GM12878 (cell line): Measurements from ENCODE around the gene PIEZO2. TPM values are rescaled to one million over a fixed set of nuclear protein-coding genes. Genes with fewer than 3 reads are reported as not detected.
A peak's percentile ranks its signal among the peaks of the same experiment; 100 is the strongest.

Experiments used
- BACH1 ChIP-seq: fragments of 450-650 bp; IDR thresholded peaks from 2 replicates; pipeline ENCODE4 v1.6.1; 2017; ENCODE audit warnings: mild to moderate bottlenecking, borderline replicate concordance
- CBX3 ChIP-seq: fragments of 200-600 bp; sonication (generic); IDR thresholded peaks from 2 replicates; pipeline ENCODE4 v1.6.1; 2016; ENCODE audit warnings: low read depth, borderline replicate concordance
- CREM ChIP-seq: IDR thresholded peaks from 2 replicates; pipeline ENCODE4 v1.6.1; 2014; ENCODE audit warnings: antibody characterized with exemption, low read depth
- CUX1 ChIP-seq: IDR thresholded peaks from 2 replicates; pipeline ENCODE4 v1.6.1; 2012; ENCODE audit warnings: improper control_type of control experiment, low read depth, low read length; ENCODE audit not compliant: insufficient replicate concordance
- EED ChIP-seq: sonication (generic); IDR thresholded peaks from 2 replicates; pipeline ENCODE4 v1.6.1; 2016; ENCODE audit warnings: antibody characterized with exemption, low read depth
- ESRRA ChIP-seq: IDR thresholded peaks from 2 replicates; pipeline ENCODE4 v1.6.1; 2012; ENCODE audit warnings: mild to moderate bottlenecking, low read length, improper control_type of control experiment
- FOS ChIP-seq: IDR thresholded peaks from 3 replicates; pipeline ENCODE4 v1.6.1; 2011; ENCODE audit warnings: borderline replicate concordance; ENCODE audit not compliant: insufficient read length; ENCODE audit errors: extremely low read depth
- IKZF2 ChIP-seq, 2 experiments: fragments of 450-650 bp; IDR thresholded peaks; 2 replicates each; pipeline ENCODE4 v1.6.1; 2017; ENCODE audit warnings: mild to moderate bottlenecking in 2 of 2, moderate library complexity in 2 of 2
- NR2C1 ChIP-seq: fragments of 450-650 bp; IDR thresholded peaks from 2 replicates; pipeline ENCODE4 v1.6.1; 2017; ENCODE audit warnings: antibody characterized with exemption, mild to moderate bottlenecking, moderate library complexity
- NR2C2 ChIP-seq: IDR thresholded peaks from 2 replicates; pipeline ENCODE4 v1.6.1; 2011; ENCODE audit warnings: borderline replicate concordance, low read depth; ENCODE audit not compliant: control insufficient read depth, insufficient read length
- NR2F1 ChIP-seq: fragments of 450-650 bp; conservative IDR thresholded peaks from 2 replicates; pipeline ENCODE4 v1.6.1; 2017; ENCODE audit warnings: mild to moderate bottlenecking
- PAX8 ChIP-seq: fragments of 450-650 bp; IDR thresholded peaks from 2 replicates; pipeline ENCODE4 v1.6.1; 2017; ENCODE audit warnings: mild to moderate bottlenecking, moderate library complexity
- POLR2AphosphoS2 ChIP-seq: IDR thresholded peaks from 2 replicates; pipeline ENCODE4 v1.6.1; 2011; ENCODE audit warnings: low read depth, mild to moderate bottlenecking, low read length, improper control_type of control experiment, moderate library complexity
- RAD21 ChIP-seq: IDR thresholded peaks from 2 replicates; pipeline ENCODE4 v1.6.1; 2011; ENCODE audit warnings: mild to moderate bottlenecking, low read depth, low read length, moderate library complexity; ENCODE audit not compliant: insufficient read depth
- SIN3A ChIP-seq: IDR thresholded peaks from 2 replicates; pipeline ENCODE4 v1.6.1; 2012; ENCODE audit warnings: low read depth, low read length, improper control_type of control experiment
- SMAD1 ChIP-seq: fragments of 450-650 bp; IDR thresholded peaks from 2 replicates; pipeline ENCODE4 v1.6.1; 2018; ENCODE audit warnings: mild to moderate bottlenecking, low read depth; ENCODE audit not compliant: partially characterized antibody
- SREBF1 ChIP-seq: IDR thresholded peaks from 2 replicates; pipeline ENCODE4 v1.6.1; 2012; ENCODE audit warnings: mild to moderate bottlenecking, low read length
- TARDBP ChIP-seq: IDR thresholded peaks from 2 replicates; pipeline ENCODE4 v1.6.1; 2016; ENCODE audit warnings: borderline replicate concordance
- ZBTB40 ChIP-seq: fragments of 450-650 bp; IDR thresholded peaks from 2 replicates; pipeline ENCODE4 v1.6.1; 2016; ENCODE audit warnings: mild to moderate bottlenecking, moderate library complexity, borderline replicate concordance
- ZNF207 ChIP-seq: fragments of 450-650 bp; IDR thresholded peaks from 2 replicates; pipeline ENCODE4 v1.6.1; 2014; ENCODE audit warnings: antibody characterized with exemption, mild to moderate bottlenecking, borderline replicate concordance
- ZNF384 ChIP-seq: IDR thresholded peaks from 2 replicates; pipeline ENCODE4 v1.6.1; 2012; ENCODE audit warnings: low read depth, mild to moderate bottlenecking, low read length, improper control_type of control experiment, borderline replicate concordance
- polyA plus RNA-seq, 11 experiments: library from polyadenylated mRNA; depleted of rRNA in 4 of 11; unstranded in 6 of 11; stranded (reverse) in 5 of 11; fragments of >200 nt; fragmentation: Nextera tagmentation in 4 of 11; fragmentation: Illumina TruSeq in 1 of 11; extraction: Ambion mirVana in 4 of 11; extraction: Trizol in 1 of 11; gene quantifications; 1 replicate in 1 of 11; 2 replicates in 10 of 11; pipeline versions ENCODE4 v1.2.1 to v1.2.3, GENCODE V29; 2011 to 2016; ENCODE audit warnings: inconsistent platforms in 2 of 11, missing spikeins in 2 of 11, low read depth in 1 of 11
- total RNA-seq, 4 experiments: library from RNA; depleted of rRNA in 3 of 4; stranded (reverse); fragments of >200 nt in 3 of 4; fragmentation: Illumina TruSeq in 1 of 4; extraction: Trizol in 1 of 4; gene quantifications; 2 replicates each; pipeline versions ENCODE4 v1.2.1 to v1.2.3, GENCODE V29; 2013 to 2021
- TF ChIP-seq, protein P1 (sequence below): fragments of 450-650 bp; IDR thresholded peaks from 2 replicates; pipeline ENCODE4 v1.6.1; 2017; ENCODE audit warnings: mild to moderate bottlenecking

Gene PIEZO2
- total and polyA plus RNA-seq, 10 of the 15 experiments (the other 5 are each of a cell fraction or from before 2014, with no cell fraction given), result 6.7 to 42.3 (median 27.4) TPM

DNA sequence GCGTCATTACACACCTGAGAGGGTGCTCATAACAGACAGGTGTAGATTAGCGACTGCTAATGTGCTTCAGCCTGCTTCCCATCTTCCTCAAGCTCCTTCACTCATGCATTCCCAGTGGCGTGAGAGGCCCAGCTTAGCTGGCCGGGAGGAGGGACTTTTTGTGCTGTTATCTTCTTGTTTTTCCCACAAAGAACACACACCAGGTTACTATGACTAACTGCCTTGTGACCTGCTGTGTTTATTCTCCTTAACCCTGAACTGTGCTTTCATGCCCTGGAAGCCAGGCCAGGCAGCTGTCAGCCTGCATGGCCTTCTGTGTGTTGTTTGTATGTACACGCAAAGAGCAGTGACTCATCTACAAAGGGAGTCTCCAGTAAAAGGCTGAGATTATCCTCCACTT lies 143.8 kb downstream of the PIEZO2 start (continued):
- TF ChIP-seq CUX1 (peak; percentile 67), PAX8 (no peak), CBX3 (no peak), ZNF384 (no peak), NR2C1 (no peak), TARDBP (no peak), SMAD1 (no peak), IKZF2 (IDR thresholded peaks at IDR 0.05) (peak; percentile 53 to 72; a peak in 3 of 4 replicates), FOS (no peak), POLR2AphosphoS2 (no peak), NR2C2 (no peak), SIN3A (no peak), ESRRA (no peak), RAD21 (no peak), ZNF207 (no peak), SREBF1 (no peak), EED (peak; percentile 86; the same call in 1 of the 2 replicates), NR2F1 (no peak; the same call in 1 of the 2 replicates), ZBTB40 (no peak), BACH1 (no peak), CREM (peak; percentile 37; the same call in 1 of the 2 replicates)
- TF ChIP-seq, protein P1, sequence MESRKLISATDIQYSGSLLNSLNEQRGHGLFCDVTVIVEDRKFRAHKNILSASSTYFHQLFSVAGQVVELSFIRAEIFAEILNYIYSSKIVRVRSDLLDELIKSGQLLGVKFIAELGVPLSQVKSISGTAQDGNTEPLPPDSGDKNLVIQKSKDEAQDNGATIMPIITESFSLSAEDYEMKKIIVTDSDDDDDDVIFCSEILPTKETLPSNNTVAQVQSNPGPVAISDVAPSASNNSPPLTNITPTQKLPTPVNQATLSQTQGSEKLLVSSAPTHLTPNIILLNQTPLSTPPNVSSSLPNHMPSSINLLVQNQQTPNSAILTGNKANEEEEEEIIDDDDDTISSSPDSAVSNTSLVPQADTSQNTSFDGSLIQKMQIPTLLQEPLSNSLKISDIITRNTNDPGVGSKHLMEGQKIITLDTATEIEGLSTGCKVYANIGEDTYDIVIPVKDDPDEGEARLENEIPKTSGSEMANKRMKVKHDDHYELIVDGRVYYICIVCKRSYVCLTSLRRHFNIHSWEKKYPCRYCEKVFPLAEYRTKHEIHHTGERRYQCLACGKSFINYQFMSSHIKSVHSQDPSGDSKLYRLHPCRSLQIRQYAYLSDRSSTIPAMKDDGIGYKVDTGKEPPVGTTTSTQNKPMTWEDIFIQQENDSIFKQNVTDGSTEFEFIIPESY, result no peak
